SK-N-SH (cell line): ENCODE data around the gene ITGBL1. TPM values are rescaled to one million over a fixed set of nuclear protein-coding genes. Genes with fewer than 3 reads are reported as not detected.

ENCODE experiments used
- CTCF ChIA-PET: fragments of 300-600, 350-600 bp; formaldehyde crosslinking; extraction: SDS; loops from one replicate; lab custom pipeline; 2021; lab: Yijun Ruan, JAX
- POLR2A ChIA-PET: fragments of 350-600 bp; sonication (Branson Sonifier 250); formaldehyde crosslinking; extraction: SDS; loops from one replicate; lab custom pipeline; 2020; ENCODE audit warnings: antibody characterized with exemption, inconsistent platforms; lab: Yijun Ruan, JAX
- DNase-seq: peaks from one replicate; pipeline ENCODE4 v3.0.0; 2012
- H2AFZ ChIP-seq: fragments of 200-600 bp; sonication (generic); 2 replicates; pipeline ENCODE4 v1.8.1; 2016; ENCODE audit warnings: antibody characterized with exemption, mild to moderate bottlenecking, low read depth
- H3F3A ChIP-seq: fragments of 200-600 bp; sonication (generic); replicated peaks from 2 replicates; pipeline ENCODE3; 2016; ENCODE audit warnings: antibody characterized with exemption, mild to moderate bottlenecking; ENCODE audit not compliant: insufficient read depth
- H3K27ac ChIP-seq, 2 experiments: fragments of 200-500 bp in 1 of 2; fragments of 200-600 bp in 1 of 2; sonication (Bioruptor generic) in 1 of 2; sonication (generic), shearing (Covaris generic) in 1 of 2; 2 replicates each; pipeline versions ENCODE4 v1.5.1 to v1.6.1; 2014 to 2016; ENCODE audit warnings: low read depth in 2 of 2, inconsistent platforms in 1 of 2, low read length in 1 of 2, mild to moderate bottlenecking in 1 of 2, mixed read lengths in 1 of 2
- H3K27me3 ChIP-seq: fragments of 200-600 bp; sonication (generic), shearing (Covaris generic); 2 replicates; pipeline ENCODE4 v1.6.1; 2016; ENCODE audit warnings: mixed run types; ENCODE audit not compliant: insufficient read depth
- H3K36me3 ChIP-seq, 2 experiments: fragments of 200-500 bp in 1 of 2; fragments of 200-600 bp in 1 of 2; sonication (Bioruptor generic) in 1 of 2; sonication (generic) in 1 of 2; replicated peaks in 1 of 2; 2 replicates each; pipeline versions ENCODE3 to v1.5.1; 2014 to 2016; ENCODE audit warnings: low read length in 1 of 2, mild to moderate bottlenecking in 1 of 2; ENCODE audit not compliant: insufficient read depth in 2 of 2, control insufficient read depth in 1 of 2
- H3K4me1 ChIP-seq, 2 experiments: fragments of 200-500 bp in 1 of 2; fragments of 200-600 bp in 1 of 2; sonication (Bioruptor generic) in 1 of 2; sonication (generic), shearing (Covaris generic) in 1 of 2; 2 replicates each; pipeline versions ENCODE4 v1.5.1 to v1.6.1; 2014 to 2016; ENCODE audit warnings: low read depth in 1 of 2, low read length in 1 of 2, mixed run types in 1 of 2; ENCODE audit not compliant: insufficient read depth in 2 of 2, control insufficient read depth in 1 of 2
- H3K4me2 ChIP-seq: fragments of 200-600 bp; sonication (generic), shearing (Covaris generic); 2 replicates; pipeline ENCODE4 v1.6.1; 2017; ENCODE audit warnings: mixed run types
- H3K4me3 ChIP-seq, 2 experiments: fragments of 200-500 bp in 1 of 2; fragments of 200-600 bp in 1 of 2; sonication (Bioruptor generic) in 1 of 2; sonication (generic), shearing (Covaris generic) in 1 of 2; 2 replicates each; pipeline versions ENCODE4 v1.5.1 to v1.8.1; 2014 to 2016; ENCODE audit warnings: low read depth in 2 of 2, inconsistent platforms in 1 of 2, low read length in 1 of 2, mild to moderate bottlenecking in 1 of 2, mixed read lengths in 1 of 2, moderate library complexity in 1 of 2
- H3K79me2 ChIP-seq: fragments of 200-600 bp; sonication (generic); 2 replicates; pipeline ENCODE4 v1.8.1; 2017; ENCODE audit warnings: mild to moderate bottlenecking; ENCODE audit not compliant: insufficient read depth
- H3K9ac ChIP-seq: fragments of 200-600 bp; sonication (generic); 2 replicates; pipeline ENCODE4 v1.6.1; 2017; ENCODE audit warnings: mixed run types
- H3K9me2 ChIP-seq: fragments of 200-600 bp; sonication (generic); 2 replicates; pipeline ENCODE4 v1.6.1; 2017; ENCODE audit warnings: mixed run types
- H3K9me3 ChIP-seq: fragments of 200-600 bp; sonication (generic); 2 replicates; pipeline ENCODE4 v1.6.1; 2017; ENCODE audit warnings: mixed run types, mild to moderate bottlenecking, moderate library complexity
- H4K20me1 ChIP-seq: fragments of 200-600 bp; sonication (generic); 2 replicates; pipeline ENCODE4 v1.6.1; 2017; ENCODE audit warnings: mild to moderate bottlenecking, mixed run types; ENCODE audit not compliant: insufficient read depth
- CHD2 ChIP-seq: fragments of 150-350 bp; IDR thresholded peaks from 2 replicates; pipeline ENCODE4 v1.6.1; 2018; ENCODE audit warnings: low read length; ENCODE audit not compliant: partially characterized antibody
- ELF1 ChIP-seq: IDR thresholded peaks from 2 replicates; pipeline ENCODE4 v1.4.0; 2012
- EP300 ChIP-seq, 2 experiments: IDR thresholded peaks; 2 replicates each; pipeline versions ENCODE4 v1.4.0 to v1.6.1; 2012; ENCODE audit warnings: borderline replicate concordance in 1 of 2, low read depth in 1 of 2, low read length in 1 of 2
- EZH2phosphoT487 ChIP-seq: fragments of 200-600 bp; sonication (generic); IDR thresholded peaks from 2 replicates; pipeline ENCODE4 v1.6.1; 2017; ENCODE audit warnings: low read depth, mixed run types, mild to moderate bottlenecking, antibody characterized with exemption, moderate library complexity, borderline replicate concordance
- FOXJ3 ChIP-seq: sonication (generic); formaldehyde crosslinking; IDR thresholded peaks from 2 replicates; pipeline ENCODE4 v1.5.1; 2020; ENCODE audit warnings: mild to moderate bottlenecking, missing genetic modification reagents
- FOXM1 ChIP-seq: IDR thresholded peaks from 2 replicates; pipeline ENCODE4 v1.4.0; 2012; ENCODE audit warnings: low read depth, mild to moderate bottlenecking
- GABPA ChIP-seq: IDR thresholded peaks from 2 replicates; pipeline ENCODE4 v1.4.0; 2012; ENCODE audit warnings: low read depth, mild to moderate bottlenecking
- GATA2 ChIP-seq: sonication (generic); formaldehyde crosslinking; IDR thresholded peaks from 2 replicates; pipeline ENCODE4 v1.5.0; 2020; ENCODE audit warnings: mild to moderate bottlenecking, missing genetic modification reagents
- IRF3 ChIP-seq: fragments of 150-350 bp; IDR thresholded peaks from 2 replicates; pipeline ENCODE4 v1.6.1; 2016; ENCODE audit warnings: mild to moderate bottlenecking, low read depth, low read length
- MEF2A ChIP-seq: IDR thresholded peaks from 2 replicates; pipeline ENCODE4 v1.4.0; 2012; ENCODE audit warnings: low read depth, borderline replicate concordance
- MXI1 ChIP-seq: IDR thresholded peaks from 2 replicates; pipeline ENCODE4 v1.6.1; 2012; ENCODE audit warnings: mild to moderate bottlenecking, low read depth, low read length, improper control_type of control experiment
- NFIC ChIP-seq: IDR thresholded peaks from 2 replicates; pipeline ENCODE4 v1.4.0; 2012; ENCODE audit warnings: borderline replicate concordance
- NRF1 ChIP-seq: IDR thresholded peaks from 2 replicates; pipeline ENCODE4 v1.6.1; 2012; ENCODE audit warnings: low read depth, mild to moderate bottlenecking, low read length
- PBX3 ChIP-seq: IDR thresholded peaks from 2 replicates; pipeline ENCODE4; 2012
- RAD21 ChIP-seq: IDR thresholded peaks from 2 replicates; pipeline ENCODE4 v1.6.1; 2012; ENCODE audit warnings: mild to moderate bottlenecking, low read length
- RCOR1 ChIP-seq: fragments of 150-350 bp; IDR thresholded peaks from 2 replicates; pipeline ENCODE4 v1.6.1; 2017; ENCODE audit warnings: antibody characterized with exemption, low read length
- RFX5 ChIP-seq: IDR thresholded peaks from 2 replicates; pipeline ENCODE4 v1.6.1; 2012; ENCODE audit warnings: mild to moderate bottlenecking, improper control_type of control experiment, low read length
- SIN3A ChIP-seq: IDR thresholded peaks from 2 replicates; pipeline ENCODE4 v1.6.1; 2012; ENCODE audit warnings: low read depth, mild to moderate bottlenecking, low read length, moderate library complexity, borderline replicate concordance
- SMC3 ChIP-seq: IDR thresholded peaks from 2 replicates; pipeline ENCODE4 v1.6.1; 2012; ENCODE audit warnings: low read depth, low read length, improper control_type of control experiment
- TCF12 ChIP-seq: IDR thresholded peaks from 2 replicates; pipeline ENCODE4 v1.4.0; 2012
- TEAD4 ChIP-seq: IDR thresholded peaks from 2 replicates; pipeline ENCODE4 v1.4.0; 2012; ENCODE audit warnings: mild to moderate bottlenecking, borderline replicate concordance; ENCODE audit not compliant: insufficient read depth
- USF1 ChIP-seq: IDR thresholded peaks from 2 replicates; pipeline ENCODE4 v1.4.0; 2012; ENCODE audit warnings: low read depth, borderline replicate concordance
- USF2 ChIP-seq: fragments of 150-350 bp; IDR thresholded peaks from 2 replicates; pipeline ENCODE4 v1.6.1; 2017; ENCODE audit warnings: antibody characterized with exemption, low read length, low read depth, borderline replicate concordance
- ZBTB33 ChIP-seq: IDR thresholded peaks from 2 replicates; pipeline ENCODE4 v1.4.0; 2012; ENCODE audit warnings: low read depth, borderline replicate concordance
- WGBS: methylation state at CpG from one replicate; pipeline ENCODE4 v1.1.6; 2017; ENCODE audit warnings: low lambda C conversion rate; 5-methylcytosine and 5-hydroxymethylcytosine counted together
- polyA plus RNA-seq, 3 experiments: library from polyadenylated mRNA; depleted of rRNA; stranded (reverse); fragments of >200 nt; gene quantifications; 2 replicates each; pipeline ENCODE4 v1.2.3, GENCODE V29; 2012

The ITGBL1 gene
- polyA plus RNA-seq, 1 of the 3 experiments (the other 2 are of a cell fraction): 78.7 TPM

GRCh38 chr13:101511766-101512165 is 59.3 kb downstream of the ITGBL1 start (continued):
- TF ChIP-seq RFX5: no peak
- TF ChIP-seq SMC3: no peak; the same call in 1 of the 2 replicates
- no peak for TF ChIP-seq ELF1
- TF ChIP-seq NRF1: no peak
- TF ChIP-seq RCOR1: no peak
- TF ChIP-seq ZBTB33: no peak
- TF ChIP-seq MXI1: no peak
- no peak for TF ChIP-seq RAD21
- no peak for TF ChIP-seq GATA2 (CRISPR knock-in tag)

GRCh38 chr13:101512650-101513049 is 60.2 kb downstream of the ITGBL1 start:
- CTCF ChIA-PET: interaction anchor here (1.3 to 2.2 kb wide), 3 partner anchors 245 to 385 kb away, joined by 3 to 5 read pairs (median 5); no protein-coding TSS in a partner anchor
- POLR2A ChIA-PET: no interaction called here
- Histone ChIP-seq H2AFZ (0 out of 2 replicates have a peak overlapping the region, but pooled peaks have one; percentile 10), H3K27ac (peak overlapping the region; percentile 86 to 94), H3K4me2 (peak overlapping the region; percentile 59), H3K4me1 (peaks cover 18 to 33% of the 10 kb centered on the region in 2 experiments; a peak in 3 of 4 replicates), H4K20me1 (no peaks in the 10 kb centered on the region), H3K36me3 (peaks cover 0 to 22% of the 10 kb centered on the region in 2 experiments), H3K27me3 (no peaks in the 10 kb centered on the region), H3K4me3 (0 out of 4 replicates have a peak overlapping the region, but pooled peaks of 1 of the 2 experiments have one; percentile 23), H3K9me3 (peaks cover 4% of the 10 kb centered on the region; the same call in 1 of the 2 replicates), H3K9me2 (no peaks in the 10 kb centered on the region), H3F3A (peaks cover 43% of the 10 kb centered on the region), H3K9ac (peak overlapping the region; percentile 21; the same call in 1 of the 2 replicates), H3K79me2 (peaks cover 73% of the 10 kb centered on the region)
- DNase-seq: no peak
- 22% methylated on average over 1 of the region's 1 CpG for WGBS
- TF ChIP-seq PBX3 (peak; percentile 59; the same call in 1 of the 2 replicates), EZH2phosphoT487 (no peak), USF1 (no peak), FOXJ3 (CRISPR knock-in tag) (no peak), NFIC (peak; percentile 79), EP300 (IDR thresholded peaks at IDR 0.05; ENCODE audit: borderline replicate concordance in 1 of 2, low read depth in 1 of 2, low read length in 1 of 2) (peak in 1 of 2 experiments; percentile 81; a peak in 1 of 4 replicates), MEF2A (no peak), TEAD4 (peak; percentile 77), ELF1 (no peak), USF2 (no peak), CHD2 (no peak), SIN3A (peak; percentile 49; the same call in 1 of the 2 replicates), IRF3 (no peak), RAD21 (no peak), GATA2 (CRISPR knock-in tag) (no peak), FOXM1 (peak; percentile 61; the same call in 1 of the 2 replicates), RCOR1 (no peak), TCF12 (peak; percentile 87), SMC3 (no peak), GABPA (no peak), ZBTB33 (no peak)
